Caco-2 (cell line): ENCODE data around the gene RNF217. TPM values are rescaled to one million over a fixed set of nuclear protein-coding genes. Genes with fewer than 3 reads are reported as not detected.

Experiments
- BruUV-seq: library from RNA; stranded (reverse); fragments of 400-500 nt; replicated peaks from 2 replicates; lab custom pipeline; 2021; lab: Mats Ljungman, UMichigan
- CTCF ChIA-PET: fragments of 300-600 bp; sonication (Branson Sonifier 250); formaldehyde crosslinking; loops from one replicate; lab custom pipeline; 2022; ENCODE audit warnings: antibody characterized with exemption; lab: Charles Lee
- POLR2A ChIA-PET: fragments of 300-600 bp; sonication (Branson Sonifier 250); formaldehyde crosslinking; loops from one replicate; lab custom pipeline; 2022; ENCODE audit warnings: antibody characterized with exemption; lab: Charles Lee
- DNase-seq, 2 experiments: peaks; one replicate each; pipeline versions ENCODE4 v3.0.0 to v3.0.0-alpha.2; 2020 to 2022
- H3K27me3 ChIP-seq: replicated peaks from 2 replicates; pipeline ENCODE4 v1.6.0; 2011; ENCODE audit warnings: low read length; ENCODE audit not compliant: control insufficient read depth, insufficient read depth
- H3K36me3 ChIP-seq: 2 replicates; pipeline ENCODE4 v1.5.1; 2011; ENCODE audit warnings: low read length; ENCODE audit not compliant: control insufficient read depth, insufficient read depth
- H3K4me1 ChIP-seq: fragments of 250-450 bp; sonication (Bioruptor Pico); 2 replicates; pipeline ENCODE4 v1.5.1; 2020; ENCODE audit warnings: mild to moderate bottlenecking
- H3K4me3 ChIP-seq: 2 replicates; pipeline ENCODE4 v1.5.1; 2011; ENCODE audit warnings: low read depth, mild to moderate bottlenecking, control low read depth, low read length
- H3K9me3 ChIP-seq: fragments of 250-450 bp; sonication (Bioruptor Pico); 2 replicates; pipeline ENCODE4 v1.5.1; 2020; ENCODE audit warnings: mild to moderate bottlenecking, moderate library complexity
- H3K27ac Mint-ChIP-seq: one replicate; pipeline ENCODE4 v1.8.0; 2022; ENCODE audit warnings: mixed read lengths; ENCODE audit not compliant: unreplicated experiment
- H3K27me3 Mint-ChIP-seq: one replicate; pipeline ENCODE4 v1.8.0; 2022; ENCODE audit warnings: mixed read lengths; ENCODE audit not compliant: insufficient read depth, unreplicated experiment
- H3K36me3 Mint-ChIP-seq: one replicate; pipeline ENCODE4 v1.8.0; 2022; ENCODE audit warnings: mild to moderate bottlenecking, mixed read lengths; ENCODE audit not compliant: insufficient read depth, unreplicated experiment
- H3K4me1 Mint-ChIP-seq: one replicate; pipeline ENCODE4 v1.8.0; 2022; ENCODE audit warnings: low read depth, mixed read lengths; ENCODE audit not compliant: unreplicated experiment
- H3K4me3 Mint-ChIP-seq: one replicate; pipeline ENCODE4 v1.8.0; 2022; ENCODE audit warnings: mild to moderate bottlenecking, moderate library complexity, mixed read lengths; ENCODE audit not compliant: unreplicated experiment
- H3K9me3 Mint-ChIP-seq: one replicate; pipeline ENCODE4 v1.8.0; 2022; ENCODE audit warnings: mixed read lengths; ENCODE audit not compliant: unreplicated experiment
- CTCF ChIP-seq, 2 experiments: fragments of 200-600 bp in 1 of 2; IDR thresholded peaks; 1 replicate in 1 of 2; 2 replicates in 1 of 2; pipeline versions ENCODE4 v1.5.1 to v1.8.0; 2011 to 2022; ENCODE audit warnings: antibody characterized with exemption in 1 of 2, control low read depth in 1 of 2, inconsistent platforms in 1 of 2, low read depth in 1 of 2, low read length in 1 of 2, mild to moderate bottlenecking in 1 of 2, moderate library complexity in 1 of 2; ENCODE audit not compliant: insufficient read depth in 1 of 2, severe bottlenecking in 1 of 2, unreplicated experiment in 1 of 2
- intact Hi-C: fragments of 100-400 bp; cut with micrococcal nuclease; formaldehyde crosslinking; loops from one replicate; pipeline ENCODE4 v1.10.0; 2022; ENCODE audit not compliant: unreplicated experiment
- total RNA-seq: library from RNA; stranded (reverse); gene quantifications from 2 replicates; pipeline ENCODE4 v1.2.3, GENCODE V29; 2022

Gene RNF217
- total RNA-seq, 1 experiment from 2014 or later, result 0.09 TPM

GRCh38 chr6:125020385-125020784 lies 58.1 kb downstream of the RNF217 start:
- Histone ChIP-seq H3K9me3 (no peaks in the 10 kb centered on the region), H3K27me3 (no peaks in the 10 kb centered on the region), H3K36me3 (no peaks in the 10 kb centered on the region), H3K4me1 (no peaks in the 10 kb centered on the region), H3K4me3 (no peak overlapping the region)
- no peaks in the 10 kb centered on the region for H3K9me3 Mint-ChIP-seq
- no peaks in the 10 kb centered on the region for H3K27me3 Mint-ChIP-seq
- H3K27ac Mint-ChIP-seq, result no peak overlapping the region
- no peaks in the 10 kb centered on the region for H3K4me1 Mint-ChIP-seq
- TF ChIP-seq CTCF (IDR thresholded peaks at IDR 0.05; ENCODE audit: insufficient read depth in 1 of 2, low read depth in 1 of 2, low read length in 1 of 2, severe bottlenecking in 1 of 2, unreplicated experiment in 1 of 2), result no peak
- CTCF ChIA-PET, result no interaction called here
- intact Hi-C loops, result no loop called here
- DNase-seq, result no peak
- POLR2A ChIA-PET, result no interaction called here
- no peaks in the 10 kb centered on the region for H3K36me3 Mint-ChIP-seq
- no peak overlapping the region for H3K4me3 Mint-ChIP-seq
- BruUV-seq, result no TSS peak

DNA sequence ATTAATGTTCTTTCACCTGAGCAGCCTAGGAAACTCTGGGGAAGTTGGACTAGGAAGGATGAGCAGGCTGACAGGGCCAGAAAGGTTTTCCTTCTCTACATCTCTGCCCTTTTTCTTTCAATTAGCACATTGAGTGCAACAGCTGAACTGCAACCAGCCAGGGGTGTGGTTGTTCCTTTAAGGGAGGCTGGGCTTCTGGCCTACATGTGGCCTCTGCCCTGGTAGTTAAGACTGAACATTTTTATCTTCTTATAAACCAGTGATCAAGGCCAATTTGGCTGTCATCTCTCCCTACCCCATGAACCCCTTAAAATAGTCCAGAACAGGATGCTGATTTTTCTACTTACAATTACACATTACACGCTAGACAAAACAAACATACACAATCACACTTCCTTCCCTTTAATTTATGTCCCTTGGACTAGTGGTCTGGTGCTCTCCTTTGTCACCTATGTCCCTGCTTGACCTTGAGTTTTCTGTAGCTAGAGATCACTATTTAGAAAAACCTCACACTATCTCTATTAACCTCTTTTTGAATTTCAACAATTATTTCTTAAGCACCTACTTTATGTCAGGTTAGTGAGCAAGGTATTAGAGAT lies 60.3 kb downstream of the RNF217 start:
- no peak for TF ChIP-seq CTCF (IDR thresholded peaks at IDR 0.05; ENCODE audit: insufficient read depth in 1 of 2, low read depth in 1 of 2, low read length in 1 of 2, severe bottlenecking in 1 of 2, unreplicated experiment in 1 of 2)
- no peaks in the 10 kb centered on the region for H3K9me3 Mint-ChIP-seq
- no peaks in the 10 kb centered on the region for H3K36me3 Mint-ChIP-seq
- Histone ChIP-seq H3K36me3 (no peaks in the 10 kb centered on the region), H3K4me1 (no peaks in the 10 kb centered on the region), H3K9me3 (no peaks in the 10 kb centered on the region), H3K4me3 (no peak overlapping the region), H3K27me3 (no peaks in the 10 kb centered on the region)
- intact Hi-C loops, result no loop called here
- H3K4me1 Mint-ChIP-seq, result no peaks in the 10 kb centered on the region
- no peak for DNase-seq
- no peak overlapping the region for H3K27ac Mint-ChIP-seq
- no TSS peak for BruUV-seq
- POLR2A ChIA-PET, result no interaction called here
- CTCF ChIA-PET, result no interaction called here
- H3K27me3 Mint-ChIP-seq, result no peaks in the 10 kb centered on the region
- no peak overlapping the region for H3K4me3 Mint-ChIP-seq

DNA sequence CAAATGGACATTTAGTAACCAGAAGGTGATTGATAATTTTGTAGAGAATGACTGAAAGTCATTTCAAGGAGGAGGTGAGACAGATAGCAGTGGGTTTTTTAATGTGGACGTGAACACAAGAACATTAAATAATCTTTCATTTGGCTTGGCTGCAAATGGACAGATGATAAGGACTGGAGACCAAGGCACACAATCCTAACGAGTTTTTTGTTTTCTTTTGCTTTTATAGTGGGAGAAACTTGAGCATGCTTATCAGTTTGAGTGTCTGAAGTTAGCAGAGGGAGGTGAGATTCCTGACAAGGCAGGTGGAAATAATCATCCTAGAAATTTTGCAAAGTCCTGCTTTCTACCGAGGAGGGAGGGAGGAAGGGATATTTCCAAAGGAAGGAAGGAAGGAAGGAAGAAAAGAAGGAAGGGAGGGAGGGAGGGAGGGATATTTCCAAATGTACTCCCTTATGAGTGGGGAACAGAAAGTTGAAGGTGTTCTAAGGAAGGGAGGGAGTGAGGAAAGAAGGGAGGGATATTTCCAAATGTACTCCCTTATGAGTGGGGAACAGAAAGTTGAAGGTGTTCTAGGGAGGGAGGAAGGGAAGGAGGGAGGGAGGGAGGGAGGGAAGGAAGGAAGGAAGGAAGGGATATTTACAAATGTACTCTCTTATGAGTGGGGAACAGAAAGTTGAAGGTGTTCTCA lies 63.1 kb downstream of the RNF217 start:
- POLR2A ChIA-PET, result no interaction called here
- no peak overlapping the region for H3K4me3 ChIP-seq

More for the DNA sequence above, 63.1 kb downstream of the RNF217 start:
- CTCF ChIA-PET, result interaction anchor here (0.7 kb wide), 1 partner anchor 185 kb away, joined by 4 read pairs; no protein-coding TSS in a partner anchor
- H3K4me1 ChIP-seq, result no peaks in the 10 kb centered on the region
- no peak for DNase-seq
- TF ChIP-seq CTCF (IDR thresholded peaks at IDR 0.05; ENCODE audit: insufficient read depth in 1 of 2, low read depth in 1 of 2, low read length in 1 of 2, severe bottlenecking in 1 of 2, unreplicated experiment in 1 of 2), result no peak
- Mint-ChIP-seq H3K9me3 (no peaks in the 10 kb centered on the region), H3K27ac (no peak overlapping the region), H3K36me3 (no peaks in the 10 kb centered on the region), H3K4me1 (no peaks in the 10 kb centered on the region), H3K4me3 (no peak overlapping the region), H3K27me3 (no peaks in the 10 kb centered on the region)
- no peaks in the 10 kb centered on the region for H3K27me3 ChIP-seq
- no TSS peak for BruUV-seq
- H3K36me3 ChIP-seq, result no peaks in the 10 kb centered on the region
- intact Hi-C loops, result no loop called here
- H3K9me3 ChIP-seq, result no peaks in the 10 kb centered on the region
